ENCODE measurements around the gene IDS. TPM values are rescaled to one million over a fixed set of nuclear protein-coding genes. Genes with fewer than 3 reads are reported as not detected.
"Not testable (repeated sequence)": the region's sequence is repeated elsewhere in the genome, so short reads cannot be mapped to it uniquely, and the experiment has no call there.

Gene IDS
- polyA plus RNA-seq, 1 of the 3 experiments (the other 2 are of a cell fraction), result 78.4 TPM

- H3K4me1 ChIP-seq (ENCODE audit: control insufficient read depth in 1 of 2, insufficient read depth in 2 of 2, low read depth in 1 of 2, low read length in 1 of 2); H3K27ac ChIP-seq (ENCODE audit: low read depth in 2 of 2, low read length in 1 of 2); H3K4me3 ChIP-seq (ENCODE audit: low read depth in 2 of 2, low read length in 1 of 2); CTCF ChIA-PET; DNase-seq; H3F3A ChIP-seq (replicated peaks; ENCODE audit: insufficient read depth); H2AFZ ChIP-seq (ENCODE audit: low read depth); H4K20me1 ChIP-seq (ENCODE audit: insufficient read depth); H3K9me2 ChIP-seq; H3K27me3 ChIP-seq (ENCODE audit: insufficient read depth); H3K9ac ChIP-seq; POLR2A ChIA-PET; H3K9me3 ChIP-seq; H3K79me2 ChIP-seq (ENCODE audit: insufficient read depth); H3K4me2 ChIP-seq; H3K36me3 ChIP-seq (replicated peaks in 1 of 2; ENCODE audit: control insufficient read depth in 1 of 2, insufficient read depth in 2 of 2, low read length in 1 of 2): not testable (repeated sequence)
- no CpG with 5 or more reads among the region's 1 CpG for WGBS (ENCODE audit: low lambda C conversion rate)
Measured at GRCh38 chrX:149550454-149550853, 45.3 kb upstream of the IDS start.

- H3K36me3 ChIP-seq (replicated peaks in 1 of 2; ENCODE audit: control insufficient read depth in 1 of 2, insufficient read depth in 2 of 2, low read length in 1 of 2); CTCF ChIA-PET; H3K27me3 ChIP-seq (ENCODE audit: insufficient read depth); H3K27ac ChIP-seq (ENCODE audit: low read depth in 2 of 2, low read length in 1 of 2); H3F3A ChIP-seq (replicated peaks; ENCODE audit: insufficient read depth); H3K9me2 ChIP-seq; H3K4me2 ChIP-seq; H3K4me1 ChIP-seq (ENCODE audit: control insufficient read depth in 1 of 2, insufficient read depth in 2 of 2, low read depth in 1 of 2, low read length in 1 of 2); H3K9ac ChIP-seq; H3K4me3 ChIP-seq (ENCODE audit: low read depth in 2 of 2, low read length in 1 of 2); H2AFZ ChIP-seq (ENCODE audit: low read depth); POLR2A ChIA-PET; DNase-seq; H4K20me1 ChIP-seq (ENCODE audit: insufficient read depth); H3K9me3 ChIP-seq; H3K79me2 ChIP-seq (ENCODE audit: insufficient read depth): not testable (repeated sequence)
- no CpG with 5 or more reads among the region's 6 CpGs for WGBS (ENCODE audit: low lambda C conversion rate)
Measured at GRCh38 chrX:149549701-149550100, 44.6 kb upstream of the IDS start, which contains the start of gene HSFX3. Gene HSFX3, minus strand, starts transcription at chrX:149549924. Its CDS starts 72 bp downstream, at chrX:149549852.

- no CpG with 5 or more reads among the region's 3 CpGs for WGBS (ENCODE audit: low lambda C conversion rate)
- H3K9me2 ChIP-seq; H3K4me3 ChIP-seq (ENCODE audit: low read depth in 2 of 2, low read length in 1 of 2); H3K79me2 ChIP-seq (ENCODE audit: insufficient read depth); H3K4me2 ChIP-seq; H4K20me1 ChIP-seq (ENCODE audit: insufficient read depth); DNase-seq; CTCF ChIA-PET; H3K4me1 ChIP-seq (ENCODE audit: control insufficient read depth in 1 of 2, insufficient read depth in 2 of 2, low read depth in 1 of 2, low read length in 1 of 2); H3K36me3 ChIP-seq (replicated peaks in 1 of 2; ENCODE audit: control insufficient read depth in 1 of 2, insufficient read depth in 2 of 2, low read length in 1 of 2); H3K27me3 ChIP-seq (ENCODE audit: insufficient read depth); H3K27ac ChIP-seq (ENCODE audit: low read depth in 2 of 2, low read length in 1 of 2); H3K9me3 ChIP-seq; H3K9ac ChIP-seq; H3F3A ChIP-seq (replicated peaks; ENCODE audit: insufficient read depth); POLR2A ChIA-PET; H2AFZ ChIP-seq (ENCODE audit: low read depth): not testable (repeated sequence)
Measured at GRCh38 chrX:149547782-149548181, 42.7 kb upstream of the IDS start.

- POLR2A ChIA-PET; H3K27me3 ChIP-seq (ENCODE audit: insufficient read depth); H3K36me3 ChIP-seq (replicated peaks in 1 of 2; ENCODE audit: control insufficient read depth in 1 of 2, insufficient read depth in 2 of 2, low read length in 1 of 2); H3K9me2 ChIP-seq; H3K9ac ChIP-seq; H4K20me1 ChIP-seq (ENCODE audit: insufficient read depth); H3K4me2 ChIP-seq; H3F3A ChIP-seq (replicated peaks; ENCODE audit: insufficient read depth); H3K4me1 ChIP-seq (ENCODE audit: control insufficient read depth in 1 of 2, insufficient read depth in 2 of 2, low read depth in 1 of 2, low read length in 1 of 2); H3K9me3 ChIP-seq; DNase-seq; H3K4me3 ChIP-seq (ENCODE audit: low read depth in 2 of 2, low read length in 1 of 2); H2AFZ ChIP-seq (ENCODE audit: low read depth); CTCF ChIA-PET; H3K79me2 ChIP-seq (ENCODE audit: insufficient read depth); H3K27ac ChIP-seq (ENCODE audit: low read depth in 2 of 2, low read length in 1 of 2): not testable (repeated sequence)
- 33% methylated on average over 1 of the region's 1 CpG for WGBS (ENCODE audit: low lambda C conversion rate)
Measured at GRCh38 chrX:149546962-149547361, 41.9 kb upstream of the IDS start.

Data from SK-N-SH (cell line).